HG03442 (cell line): ENCODE measurements around the gene ATP9A.
"Not testable (repeated sequence)": the region's sequence is repeated elsewhere in the genome, so short reads cannot be mapped to it uniquely, and the experiment has no call there.

Experiments used
- ATAC-seq: cut with Tn5 transposase; IDR thresholded peaks from one replicate; pipeline ENCODE4 v1.9.1; 2021; ENCODE audit warnings: mild to moderate bottlenecking, moderate library complexity; ENCODE audit not compliant: unreplicated experiment

ATP9A gene

DNA sequence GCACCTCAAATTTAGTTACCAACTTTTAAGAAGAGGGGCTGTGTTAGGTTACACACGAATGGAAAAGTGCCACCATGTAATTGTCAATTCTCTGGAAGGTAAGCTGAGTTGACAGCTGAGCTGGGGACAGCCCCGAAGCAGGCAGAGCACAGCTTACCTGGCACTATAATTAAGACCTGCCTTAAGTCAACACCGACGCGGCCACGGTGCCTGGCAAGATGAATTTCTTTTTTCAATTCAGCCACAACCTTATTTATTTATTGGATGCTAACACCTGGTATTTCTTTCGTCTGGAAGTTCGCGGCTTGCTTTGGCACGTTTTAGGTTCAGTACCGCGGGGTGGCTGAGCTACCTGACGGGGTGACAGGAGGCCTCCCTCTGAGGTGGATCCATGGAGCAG, 185.1 kb downstream of the ATP9A start:
- no peak for ATAC-seq

DNA sequence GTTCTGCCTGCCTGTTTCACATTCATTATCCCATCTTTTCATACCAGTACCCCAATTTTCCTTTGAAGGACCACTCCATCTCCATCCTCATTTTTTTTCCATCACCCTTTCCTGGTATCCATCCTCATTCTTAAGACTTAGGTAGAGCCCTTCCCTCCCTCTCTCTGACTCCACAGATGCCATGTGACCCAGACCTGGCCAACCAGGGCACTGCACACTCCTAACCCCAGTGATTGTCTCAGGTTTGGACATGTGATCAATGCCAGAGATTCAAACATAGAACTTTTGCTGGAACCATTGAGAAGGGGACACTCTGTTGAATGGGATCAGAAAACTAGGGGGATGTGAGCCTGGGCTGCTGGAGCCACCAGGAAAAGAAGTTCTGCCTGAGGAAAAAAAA, 186.6 kb downstream of the ATP9A start:
- ATAC-seq, result no peak

DNA sequence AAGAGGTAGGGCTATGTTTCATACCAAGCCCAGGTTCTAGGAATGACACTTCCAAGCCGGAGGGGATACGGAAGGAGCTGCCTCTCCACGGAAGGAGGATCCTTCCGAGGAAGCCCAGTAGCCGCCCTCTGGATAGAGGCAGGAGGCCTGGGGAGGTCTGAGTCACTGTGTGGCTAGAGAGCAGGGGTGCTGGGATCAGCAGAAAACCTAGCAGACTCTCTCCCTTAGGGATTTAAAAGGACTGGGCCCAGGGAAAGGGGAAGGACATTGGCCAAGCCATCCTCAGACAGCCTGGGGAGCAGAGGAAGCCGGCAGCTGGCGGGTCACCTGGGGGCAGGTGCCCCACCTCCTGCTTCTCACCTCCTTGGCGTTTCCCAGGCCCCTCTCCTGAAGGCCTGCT, 189.1 kb downstream of the ATP9A start:
- ATAC-seq, result no peak

DNA sequence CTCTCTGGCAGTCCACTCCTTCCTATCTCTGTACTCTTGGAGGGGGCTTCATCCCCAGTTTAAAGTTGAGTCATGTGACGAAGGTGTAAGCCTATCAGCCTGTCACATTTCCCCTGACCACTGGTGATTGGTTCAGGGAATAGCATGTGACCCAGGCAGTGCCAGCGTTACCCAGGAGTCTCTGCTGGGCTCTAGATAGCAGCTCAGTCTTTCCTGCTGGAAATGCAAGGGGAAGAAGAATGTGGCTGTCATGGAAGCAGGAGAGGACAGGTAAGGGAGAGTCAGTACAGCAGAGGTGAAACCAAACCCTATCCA, 190.1 kb downstream of the ATP9A start:
- no peak for ATAC-seq

DNA sequence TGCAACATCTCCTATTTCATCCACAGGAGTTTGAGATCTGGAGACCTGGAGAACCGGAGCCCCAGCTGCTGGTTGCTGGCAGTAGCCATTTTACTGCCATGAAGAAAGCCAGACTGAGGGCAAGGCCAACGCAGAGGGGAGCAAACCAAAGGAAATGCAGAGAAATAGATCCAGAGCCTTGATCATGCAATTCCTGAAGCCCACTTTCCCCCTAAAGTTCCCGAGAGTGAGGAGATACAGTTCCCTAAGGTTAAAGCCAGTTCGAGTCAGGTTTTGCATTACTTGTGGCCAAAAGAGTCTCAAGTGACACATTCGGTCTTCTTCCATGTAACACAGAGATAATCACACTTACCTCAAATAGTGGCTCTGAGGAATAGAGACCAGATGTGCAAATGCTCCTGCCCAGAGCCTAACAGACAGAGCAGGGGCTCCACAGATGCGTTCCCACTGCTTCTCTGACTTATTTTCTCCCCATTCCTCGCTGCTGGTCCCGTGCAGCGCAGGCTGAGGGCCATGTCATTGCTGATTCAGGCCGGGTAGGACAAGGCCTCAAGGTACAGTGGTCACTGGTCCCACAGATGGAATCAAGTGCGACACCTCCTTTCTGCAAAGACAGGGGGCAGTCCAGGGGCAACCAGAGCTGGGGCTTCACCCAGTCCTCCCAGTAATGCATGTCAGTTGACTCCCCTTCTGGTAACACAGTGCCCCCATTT, 190.6 kb downstream of the ATP9A start:
- no peak for ATAC-seq

DNA sequence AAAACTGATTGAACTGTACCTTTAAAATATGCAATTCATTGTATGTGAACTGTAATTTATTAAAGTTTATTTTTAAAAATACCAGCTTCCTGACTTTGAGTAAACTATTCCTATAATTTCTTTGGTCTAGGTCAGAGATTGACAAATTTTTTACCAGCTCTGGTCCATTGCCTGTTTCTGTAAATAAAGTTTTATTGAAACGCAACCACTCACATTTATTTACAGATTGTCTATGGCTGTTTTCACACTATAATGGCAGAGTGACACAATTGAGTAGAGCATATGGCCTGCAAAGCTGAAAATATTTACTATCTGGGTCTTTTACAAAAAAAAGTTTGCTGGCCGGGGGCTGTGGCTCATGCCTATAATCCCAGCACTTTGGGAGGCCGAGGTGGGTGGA, 192.7 kb downstream of the ATP9A start:
- ATAC-seq, result no peak

DNA sequence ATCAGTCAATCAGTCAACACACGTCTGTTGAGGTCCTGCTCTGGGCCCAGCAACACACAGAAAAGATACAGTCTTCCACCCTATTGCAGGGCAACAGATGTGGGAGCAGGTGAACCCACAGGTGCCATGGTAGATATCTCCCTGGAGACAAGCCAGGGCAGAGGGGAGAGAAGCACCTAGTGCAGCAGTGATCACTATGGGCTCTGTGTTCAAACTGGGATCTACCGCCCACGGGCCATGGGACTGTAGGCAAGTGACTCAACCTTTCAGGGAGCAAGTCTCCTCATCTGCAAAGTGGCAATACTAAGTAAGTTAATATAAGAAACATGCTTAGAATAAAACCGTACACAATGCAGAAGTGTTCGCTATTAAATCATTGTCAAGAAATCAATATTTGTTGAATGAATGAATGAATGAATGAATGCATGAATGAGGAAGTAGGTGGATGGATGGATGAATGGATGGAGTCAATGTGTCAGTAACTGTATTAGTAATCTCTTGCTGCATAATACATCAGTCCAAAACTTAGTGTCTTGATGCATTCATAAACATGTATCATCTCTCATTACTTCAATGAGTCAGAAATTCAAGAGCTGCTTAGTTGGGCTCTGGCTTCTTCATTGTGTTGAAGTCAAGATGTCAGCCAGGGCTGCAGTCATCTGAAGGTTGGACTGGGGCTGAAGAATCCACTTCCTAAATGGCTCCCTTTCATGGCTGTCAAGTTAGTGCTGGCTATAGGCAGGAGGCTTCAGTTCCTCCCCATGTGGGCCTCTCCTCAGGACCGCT, 193.7 kb downstream of the ATP9A start:
- ATAC-seq, result no peak

DNA sequence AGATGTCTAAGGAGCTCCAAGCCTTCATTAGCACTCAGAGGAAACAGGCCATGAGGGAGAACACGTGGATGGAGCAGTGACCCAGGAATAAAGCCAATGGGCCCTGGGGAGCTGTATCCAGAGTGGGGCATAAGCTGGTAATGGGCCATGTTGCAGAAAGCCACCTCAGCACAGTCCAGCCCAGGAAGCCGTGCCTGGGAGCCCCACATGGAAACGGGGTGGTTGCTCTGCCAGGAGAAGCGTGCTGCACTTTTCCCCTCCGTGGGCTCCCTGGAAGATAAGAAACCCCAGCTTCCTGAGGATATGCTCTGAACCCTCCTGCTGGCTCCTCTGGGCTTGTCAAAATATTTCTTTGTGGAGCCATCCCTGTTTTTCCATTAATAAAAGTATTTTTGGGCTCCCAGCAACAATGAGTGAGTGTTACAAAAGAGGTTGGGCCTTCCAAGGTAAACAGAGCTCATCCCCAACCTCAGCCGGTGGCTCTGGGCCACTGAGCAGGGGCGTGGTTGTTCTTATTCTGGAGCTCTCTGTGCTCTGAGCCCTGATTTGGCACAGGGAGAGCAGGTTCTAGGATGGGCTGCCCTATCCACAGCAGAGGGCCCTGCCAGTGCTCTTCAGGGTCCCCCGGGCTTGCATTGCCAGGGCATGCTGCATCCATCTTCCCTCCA, 194.5 kb downstream of the ATP9A start:
- ATAC-seq, result no peak

- no peak for ATAC-seq
Observed at GRCh38 chr20:51571460-51571794, 196.8 kb downstream of the ATP9A start.

GRCh38 chr20:51570739-51571459, 197.3 kb downstream of the ATP9A start:
- no peak for ATAC-seq

- no peak for ATAC-seq
Observed at GRCh38 chr20:51569815-51570738, 198.1 kb downstream of the ATP9A start.

DNA sequence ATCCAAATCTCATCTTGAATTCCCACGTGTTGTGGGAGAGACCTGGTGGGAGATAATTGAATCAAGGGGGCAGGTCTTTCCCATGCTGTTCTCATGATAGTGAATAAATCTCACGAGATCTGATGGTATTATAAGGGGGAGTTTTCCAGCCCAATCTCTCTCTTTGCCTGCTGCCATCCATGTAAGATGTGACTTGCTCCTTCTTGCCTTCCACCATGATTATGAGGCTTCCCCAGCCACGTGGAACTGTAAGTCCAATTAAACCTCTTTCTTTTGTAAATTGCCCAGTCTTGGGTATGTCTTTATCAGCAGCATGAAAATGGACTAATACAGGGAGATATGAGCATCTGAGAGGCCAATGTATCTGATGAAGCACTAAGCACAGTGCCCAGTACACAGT, 199.7 kb downstream of the ATP9A start:
- not testable (repeated sequence) for ATAC-seq

- no peak for ATAC-seq
Observed at GRCh38 chr20:51567622-51568021, 200.6 kb downstream of the ATP9A start.

GRCh38 chr20:51566594-51566993, 201.6 kb downstream of the ATP9A start:
- ATAC-seq, result no peak

GRCh38 chr20:51565298-51566144, 202.7 kb downstream of the ATP9A start:
- no peak for ATAC-seq

DNA sequence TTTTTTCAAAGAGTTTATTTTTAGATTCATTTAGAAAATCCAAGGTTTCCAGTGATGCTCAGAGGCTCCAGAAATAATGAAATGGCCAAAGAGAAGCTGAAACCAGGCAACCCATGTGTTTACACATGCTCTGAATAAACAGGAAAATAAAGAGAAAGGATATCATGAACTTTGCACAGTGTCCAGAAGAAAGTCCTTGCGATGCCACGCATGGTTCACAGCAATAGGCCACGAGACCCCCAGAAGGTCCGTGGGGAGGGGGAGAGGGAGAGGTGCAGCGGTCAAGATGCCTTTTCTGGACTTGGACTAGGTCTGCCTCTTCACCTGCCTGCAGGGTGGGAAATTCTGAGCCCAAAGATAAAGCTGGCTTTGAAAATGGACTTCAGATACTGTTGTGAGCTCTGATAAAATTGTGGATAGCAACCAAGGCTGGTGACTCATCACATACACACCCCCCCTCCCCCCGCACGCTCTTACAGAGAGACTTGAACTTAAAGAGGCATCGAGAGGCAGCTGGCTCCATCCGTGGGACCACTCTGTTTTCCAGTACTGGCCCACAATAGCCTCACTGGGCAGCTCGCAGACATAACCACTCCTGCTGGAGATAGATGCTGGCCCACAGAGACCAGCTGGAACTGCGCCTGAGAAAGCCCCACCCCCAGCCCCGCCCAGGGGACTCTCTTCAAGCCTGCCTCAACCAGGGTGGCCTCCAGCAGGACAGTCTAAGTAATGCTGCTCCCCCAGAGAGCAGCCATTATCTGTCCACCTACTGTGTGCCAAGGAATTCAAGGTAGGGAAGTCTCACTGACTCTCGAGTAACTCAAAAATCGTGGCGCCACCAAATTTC, 204.5 kb downstream of the ATP9A start:
- ATAC-seq, result no peak

DNA sequence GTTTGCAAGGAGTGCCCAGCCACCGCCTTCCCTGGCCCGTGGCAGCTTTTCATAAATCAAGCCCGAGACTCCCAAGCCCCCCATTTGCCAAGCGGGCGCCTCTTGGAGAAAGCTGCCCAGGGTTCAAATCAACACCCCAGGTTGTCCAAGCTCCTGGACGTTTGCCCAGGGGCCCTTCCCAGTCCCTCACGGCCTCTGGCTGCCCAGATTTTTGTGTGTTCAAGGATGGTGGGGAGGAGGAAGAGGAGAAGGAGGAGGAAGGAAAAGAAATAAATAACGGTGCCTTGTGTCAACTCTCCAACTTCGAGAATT, 205.1 kb downstream of the ATP9A start:
- ATAC-seq, result no peak

- ATAC-seq, result no peak
Observed at GRCh38 chr20:51562332-51563173, 205.6 kb downstream of the ATP9A start.
